ENCODE data around the gene ARGLU1.

The ARGLU1 gene

DNA sequence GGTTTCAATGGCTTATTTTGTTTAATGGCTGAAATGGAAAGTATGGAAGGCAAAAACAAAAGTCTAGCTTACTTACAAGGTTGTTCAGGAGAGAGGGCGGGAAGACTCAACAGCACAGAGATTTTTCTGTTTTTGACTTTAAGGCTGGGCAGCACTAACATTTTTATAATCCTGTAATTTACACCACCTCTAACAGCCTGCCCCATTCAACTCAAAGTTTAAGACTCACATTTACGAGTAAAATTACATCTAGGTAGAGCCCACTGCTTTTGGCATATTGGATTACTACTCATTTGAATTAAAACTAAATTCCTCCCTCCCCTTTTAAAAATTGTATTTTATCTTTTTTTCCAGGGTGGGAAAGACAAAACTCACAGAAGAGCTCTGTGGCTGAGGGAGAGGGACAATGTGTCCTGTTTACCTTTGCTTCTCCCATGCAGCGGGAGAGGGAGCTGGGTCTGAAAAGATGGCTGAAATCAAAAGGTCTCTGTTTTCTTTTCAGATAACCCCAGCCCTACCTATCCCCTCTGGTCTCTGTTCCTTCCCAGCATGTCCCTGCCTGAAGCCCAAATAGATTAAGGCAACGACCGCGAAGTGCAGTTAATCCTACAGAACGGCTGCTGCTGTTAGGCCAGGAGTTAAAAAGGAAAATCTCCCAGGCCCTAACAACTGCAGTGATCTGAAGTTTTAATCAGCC lies 39.1 kb downstream of the ARGLU1 start:
- no peak overlapping the region for H3K27ac ChIP-seq
- no peak overlapping the region for H3K4me3 ChIP-seq (ENCODE audit: low read depth, low read length)
- DNase-seq, result no peak
- in situ Hi-C loops (cut with HindIII; ENCODE audit: low pct_ligation_motif_present, low sequenced_read_pairs), result no loop called here
- no peak for TF ChIP-seq CTCF (IDR thresholded peaks at IDR 0.05; ENCODE audit: low read depth, low read length, missing control alignments)
- H3K36me3 ChIP-seq (replicated peaks), result no peaks in the 10 kb centered on the region
- H3K27me3 ChIP-seq (replicated peaks), result no peaks in the 10 kb centered on the region

- in situ Hi-C loops (cut with HindIII; ENCODE audit: low pct_ligation_motif_present, low sequenced_read_pairs), result no loop called here
- H3K4me3 ChIP-seq (ENCODE audit: low read depth, low read length), result no peak overlapping the region
- no peaks in the 10 kb centered on the region for H3K27me3 ChIP-seq (replicated peaks)
- H3K27ac ChIP-seq, result no peak overlapping the region
- no peak for TF ChIP-seq CTCF (IDR thresholded peaks at IDR 0.05; ENCODE audit: low read depth, low read length, missing control alignments)
- DNase-seq, result no peak
- H3K36me3 ChIP-seq (replicated peaks), result no peaks in the 10 kb centered on the region
Observed at GRCh38 chr13:106527826-106528225, 40.1 kb downstream of the ARGLU1 start.

DNA sequence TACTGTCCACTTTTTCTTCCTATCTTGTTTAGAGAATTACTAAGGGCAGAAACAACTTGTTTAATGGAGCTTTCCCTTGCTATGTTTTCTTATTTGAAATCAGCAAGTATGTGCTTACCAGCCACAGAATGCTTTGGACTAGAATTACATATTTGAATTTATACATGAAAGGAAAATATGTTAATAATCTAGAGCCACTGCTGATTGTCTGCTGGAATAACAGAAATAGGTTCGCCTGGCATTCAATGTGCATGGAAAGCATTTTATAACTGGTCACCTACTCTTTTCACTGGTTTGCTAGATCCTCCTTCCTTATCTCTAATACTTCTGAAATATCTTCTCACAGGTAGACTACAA lies 40.5 kb downstream of the ARGLU1 start:
- no peak overlapping the region for H3K27ac ChIP-seq
- in situ Hi-C loops (cut with HindIII; ENCODE audit: low pct_ligation_motif_present, low sequenced_read_pairs), result no loop called here
- H3K36me3 ChIP-seq (replicated peaks), result no peaks in the 10 kb centered on the region
- DNase-seq, result no peak
- TF ChIP-seq CTCF (IDR thresholded peaks at IDR 0.05; ENCODE audit: low read depth, low read length, missing control alignments), result no peak
- no peak overlapping the region for H3K4me3 ChIP-seq (ENCODE audit: low read depth, low read length)
- H3K27me3 ChIP-seq (replicated peaks), result no peaks in the 10 kb centered on the region

DNA sequence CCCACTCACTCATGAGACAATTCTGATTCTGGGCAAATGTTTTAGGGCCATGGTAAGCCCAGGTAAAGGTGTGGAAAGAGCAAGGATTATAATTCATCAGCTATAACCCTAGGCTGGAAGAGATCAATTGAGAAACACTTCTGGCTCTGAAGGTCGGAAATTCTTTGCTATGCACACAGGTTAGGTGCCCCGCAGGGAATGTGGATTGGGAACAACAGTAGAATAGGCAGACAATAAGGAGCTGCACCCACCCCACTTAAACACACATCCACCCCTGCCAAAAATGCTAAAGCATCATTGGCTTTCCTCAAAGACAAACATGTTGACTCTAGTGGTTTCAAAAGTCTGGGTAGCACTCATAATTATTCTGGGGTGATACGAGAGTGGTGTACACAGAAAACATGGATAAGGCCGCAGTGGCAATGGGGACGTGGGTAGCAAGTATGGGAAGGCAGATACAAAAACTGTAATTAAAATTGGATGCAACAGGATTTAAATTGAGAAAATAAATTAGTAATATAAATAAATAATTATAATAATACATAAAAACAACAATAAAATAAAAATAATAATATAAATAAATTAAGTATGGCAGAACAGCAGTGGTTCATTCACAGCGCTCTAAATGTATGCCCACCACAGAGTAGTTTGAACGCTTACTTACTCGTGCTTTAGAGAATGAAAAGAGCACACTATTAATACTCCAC lies 41.0 kb downstream of the ARGLU1 start:
- Histone ChIP-seq H3K27me3 (replicated peaks) (no peaks in the 10 kb centered on the region), H3K4me3 (ENCODE audit: low read depth, low read length) (no peak overlapping the region), H3K36me3 (replicated peaks) (no peaks in the 10 kb centered on the region), H3K27ac (no peak overlapping the region)
- in situ Hi-C loops (cut with HindIII; ENCODE audit: low pct_ligation_motif_present, low sequenced_read_pairs), result no loop called here
- no peak for DNase-seq
- TF ChIP-seq CTCF (IDR thresholded peaks at IDR 0.05; ENCODE audit: low read depth, low read length, missing control alignments), result no peak

DNA sequence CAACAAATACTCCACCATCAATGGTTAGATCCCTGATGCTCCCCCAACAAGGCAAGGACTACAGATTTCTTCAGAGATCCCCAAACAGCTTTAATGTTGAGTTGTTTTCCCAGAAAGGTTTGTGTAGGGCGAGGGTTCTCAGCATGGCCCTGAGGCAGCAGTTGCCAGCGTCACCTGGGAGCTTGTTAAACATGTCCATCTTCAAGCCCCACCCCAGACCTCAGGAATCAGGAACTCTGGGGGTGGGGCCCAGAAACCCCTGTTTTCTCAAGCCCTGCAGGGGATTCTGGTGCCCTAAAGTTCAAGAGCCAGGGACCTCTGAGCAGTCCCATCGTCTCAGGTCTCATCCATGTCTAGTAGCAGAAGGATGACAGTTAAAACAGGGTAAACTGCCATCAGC lies 42.1 kb downstream of the ARGLU1 start:
- no peaks in the 10 kb centered on the region for H3K36me3 ChIP-seq (replicated peaks)
- H3K4me3 ChIP-seq (ENCODE audit: low read depth, low read length), result no peak overlapping the region
- in situ Hi-C loops (cut with HindIII; ENCODE audit: low pct_ligation_motif_present, low sequenced_read_pairs), result no loop called here
- no peaks in the 10 kb centered on the region for H3K27me3 ChIP-seq (replicated peaks)
- no peak overlapping the region for H3K27ac ChIP-seq
- DNase-seq, result no peak
- no peak for TF ChIP-seq CTCF (IDR thresholded peaks at IDR 0.05; ENCODE audit: low read depth, low read length, missing control alignments)
